ENCODE measurements around the gene BRCC3.

DNA sequence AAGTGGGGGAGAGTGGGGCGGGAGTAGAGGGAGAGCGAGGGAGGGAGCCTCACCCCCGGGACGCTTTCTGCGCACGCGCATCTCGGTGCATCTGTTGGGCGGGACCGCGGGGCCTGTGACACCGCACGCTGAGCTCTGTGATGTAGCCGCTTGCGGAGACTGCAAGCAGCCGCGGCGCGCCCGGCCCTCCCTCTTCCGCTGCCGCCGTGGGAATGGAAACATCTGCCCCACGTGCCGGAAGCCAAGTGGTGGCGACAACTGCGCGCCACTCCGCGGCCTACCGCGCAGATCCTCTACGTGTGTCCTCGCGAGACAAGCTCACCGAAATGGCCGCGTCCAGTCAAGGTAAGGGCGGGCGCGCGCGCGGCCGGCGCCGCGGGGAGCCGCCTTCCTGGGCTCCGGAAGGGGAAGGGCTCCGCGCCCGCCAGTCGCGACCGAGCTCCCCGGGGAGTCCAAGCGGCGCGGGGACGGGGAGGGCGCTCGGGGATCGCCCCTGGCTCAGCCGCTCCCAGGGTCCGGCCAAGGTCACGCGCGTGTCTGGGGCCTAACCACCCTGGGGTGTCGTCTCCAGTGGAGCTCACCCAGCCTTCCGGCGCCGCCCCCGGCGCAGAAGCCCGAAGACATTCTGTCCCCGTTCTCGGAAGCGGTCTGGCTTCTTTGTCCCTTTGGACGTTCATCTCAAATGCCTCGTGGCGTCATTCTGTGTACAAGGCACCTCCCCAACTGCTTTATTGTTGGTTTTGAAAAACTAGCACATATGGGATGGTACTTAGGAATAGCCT is 44.4 kb upstream of the BRCC3 start, which contains the start of gene FUNDC2:
- TF ChIP-seq, protein P1, sequence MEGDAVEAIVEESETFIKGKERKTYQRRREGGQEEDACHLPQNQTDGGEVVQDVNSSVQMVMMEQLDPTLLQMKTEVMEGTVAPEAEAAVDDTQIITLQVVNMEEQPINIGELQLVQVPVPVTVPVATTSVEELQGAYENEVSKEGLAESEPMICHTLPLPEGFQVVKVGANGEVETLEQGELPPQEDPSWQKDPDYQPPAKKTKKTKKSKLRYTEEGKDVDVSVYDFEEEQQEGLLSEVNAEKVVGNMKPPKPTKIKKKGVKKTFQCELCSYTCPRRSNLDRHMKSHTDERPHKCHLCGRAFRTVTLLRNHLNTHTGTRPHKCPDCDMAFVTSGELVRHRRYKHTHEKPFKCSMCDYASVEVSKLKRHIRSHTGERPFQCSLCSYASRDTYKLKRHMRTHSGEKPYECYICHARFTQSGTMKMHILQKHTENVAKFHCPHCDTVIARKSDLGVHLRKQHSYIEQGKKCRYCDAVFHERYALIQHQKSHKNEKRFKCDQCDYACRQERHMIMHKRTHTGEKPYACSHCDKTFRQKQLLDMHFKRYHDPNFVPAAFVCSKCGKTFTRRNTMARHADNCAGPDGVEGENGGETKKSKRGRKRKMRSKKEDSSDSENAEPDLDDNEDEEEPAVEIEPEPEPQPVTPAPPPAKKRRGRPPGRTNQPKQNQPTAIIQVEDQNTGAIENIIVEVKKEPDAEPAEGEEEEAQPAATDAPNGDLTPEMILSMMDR (IDR thresholded peaks at IDR 0.05), result no peak
- TF ChIP-seq POLR2A (IDR thresholded peaks at IDR 0.05), result peak; percentile 82 to 85
